NCI-H1436 (cell line): Measurements from ENCODE around the gene ZNF668.
"Not testable (repeated sequence)": the region's sequence is repeated elsewhere in the genome, so short reads cannot be mapped to it uniquely, and the experiment has no call there.

ENCODE experiments used
- DNase-seq: peaks from one replicate; lab custom pipeline; 2025; lab: John Stamatoyannopoulos, UW

Gene ZNF668

GRCh38 chr16:31100876-31101641 is 27.0 kb upstream of the ZNF668 start:
- not testable (repeated sequence) for DNase-seq

GRCh38 chr16:31099860-31100638 is 26.0 kb upstream of the ZNF668 start:
- no peak for DNase-seq

GRCh38 chr16:31094424-31095120 is 20.5 kb upstream of the ZNF668 start, which contains the start of gene VKORC1:
Gene VKORC1 (minus strand): TSS chr16:31094797. CDS start chr16:31094729, 68 bp downstream.
- peak; percentile 94 for DNase-seq

- DNase-seq = no peak
Measured at GRCh38 chr16:31094088-31094423, 20.0 kb upstream of the ZNF668 start.

- no peak for DNase-seq
Measured at GRCh38 chr16:31093132-31093703, 19.2 kb upstream of the ZNF668 start.

GRCh38 chr16:31092330-31092729 is 18.3 kb upstream of the ZNF668 start:
- no peak for DNase-seq

- no peak for DNase-seq
Measured at GRCh38 chr16:31090540-31090939, 16.5 kb upstream of the ZNF668 start.

GRCh38 chr16:31089199-31089598 is 15.2 kb upstream of the ZNF668 start:
- no peak for DNase-seq

- DNase-seq = no peak
Measured at GRCh38 chr16:31088459-31089183, 14.6 kb upstream of the ZNF668 start, which contains the start of gene PRSS53. Gene PRSS53 (minus strand): TSS chr16:31088943. CDS start chr16:31088809, 134 bp downstream.

GRCh38 chr16:31087971-31088370 is 13.9 kb upstream of the ZNF668 start:
- no peak for DNase-seq

- no peak for DNase-seq
Measured at GRCh38 chr16:31087481-31087880, 13.4 kb upstream of the ZNF668 start.

GRCh38 chr16:31086629-31086906 is 12.5 kb upstream of the ZNF668 start:
- no peak for DNase-seq

GRCh38 chr16:31085873-31086628 is 12.0 kb upstream of the ZNF668 start:
- DNase-seq = no peak

- DNase-seq = no peak
Measured at GRCh38 chr16:31085411-31085810, 11.4 kb upstream of the ZNF668 start.

GRCh38 chr16:31084584-31085302 is 10.7 kb upstream of the ZNF668 start:
- no peak for DNase-seq

- DNase-seq = no peak
Measured at GRCh38 chr16:31083981-31084380, 9.9 kb upstream of the ZNF668 start.

GRCh38 chr16:31083556-31083955 is 9.5 kb upstream of the ZNF668 start:
- DNase-seq = no peak

GRCh38 chr16:31083081-31083480 is 9.0 kb upstream of the ZNF668 start:
- DNase-seq = no peak

- no peak for DNase-seq
Measured at GRCh38 chr16:31082368-31083045, 8.5 kb upstream of the ZNF668 start.
